ENCODE measurements around the gene DDX21.
"Not testable (repeated sequence)": the region's sequence is repeated elsewhere in the genome, so short reads cannot be mapped to it uniquely, and the experiment has no call there.

The DDX21 gene

DNA sequence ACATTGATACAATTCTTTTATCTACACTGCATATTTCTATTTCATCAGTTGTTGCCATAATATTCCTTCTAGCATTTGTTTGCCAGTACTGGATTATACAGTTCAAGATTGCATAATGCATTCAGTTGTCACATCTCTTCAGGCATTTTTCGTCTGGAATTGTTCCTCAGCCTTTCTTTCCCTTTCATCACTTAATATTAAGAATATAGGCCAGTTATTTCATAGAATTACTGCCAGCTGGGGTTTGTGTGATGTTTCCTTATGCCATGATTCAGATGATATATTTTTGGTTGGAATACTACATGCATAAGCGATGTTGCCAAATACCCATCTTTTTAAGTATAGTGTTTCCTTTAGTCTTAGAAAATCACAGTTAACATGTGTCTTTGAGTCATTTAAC, 53.4 kb downstream of the DDX21 start:
- Histone ChIP-seq H3K27me3 (replicated peaks; ENCODE audit: control insufficient read depth, insufficient read depth, low read length) (no peaks in the 10 kb centered on the region), H3K4me3 (replicated peaks; ENCODE audit: low read depth, low read length) (no peak overlapping the region), H3K36me3 (ENCODE audit: control insufficient read depth, insufficient read depth, low read length) (no peaks in the 10 kb centered on the region; the same call in none of the 2 replicates)
- TF ChIP-seq, protein P1, sequence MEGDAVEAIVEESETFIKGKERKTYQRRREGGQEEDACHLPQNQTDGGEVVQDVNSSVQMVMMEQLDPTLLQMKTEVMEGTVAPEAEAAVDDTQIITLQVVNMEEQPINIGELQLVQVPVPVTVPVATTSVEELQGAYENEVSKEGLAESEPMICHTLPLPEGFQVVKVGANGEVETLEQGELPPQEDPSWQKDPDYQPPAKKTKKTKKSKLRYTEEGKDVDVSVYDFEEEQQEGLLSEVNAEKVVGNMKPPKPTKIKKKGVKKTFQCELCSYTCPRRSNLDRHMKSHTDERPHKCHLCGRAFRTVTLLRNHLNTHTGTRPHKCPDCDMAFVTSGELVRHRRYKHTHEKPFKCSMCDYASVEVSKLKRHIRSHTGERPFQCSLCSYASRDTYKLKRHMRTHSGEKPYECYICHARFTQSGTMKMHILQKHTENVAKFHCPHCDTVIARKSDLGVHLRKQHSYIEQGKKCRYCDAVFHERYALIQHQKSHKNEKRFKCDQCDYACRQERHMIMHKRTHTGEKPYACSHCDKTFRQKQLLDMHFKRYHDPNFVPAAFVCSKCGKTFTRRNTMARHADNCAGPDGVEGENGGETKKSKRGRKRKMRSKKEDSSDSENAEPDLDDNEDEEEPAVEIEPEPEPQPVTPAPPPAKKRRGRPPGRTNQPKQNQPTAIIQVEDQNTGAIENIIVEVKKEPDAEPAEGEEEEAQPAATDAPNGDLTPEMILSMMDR (IDR thresholded peaks at IDR 0.05; ENCODE audit: insufficient read depth, low read length, poor library complexity, severe bottlenecking): no peak
- DNase-seq (ENCODE audit: extremely low read depth, insufficient read length): no peak

DNA sequence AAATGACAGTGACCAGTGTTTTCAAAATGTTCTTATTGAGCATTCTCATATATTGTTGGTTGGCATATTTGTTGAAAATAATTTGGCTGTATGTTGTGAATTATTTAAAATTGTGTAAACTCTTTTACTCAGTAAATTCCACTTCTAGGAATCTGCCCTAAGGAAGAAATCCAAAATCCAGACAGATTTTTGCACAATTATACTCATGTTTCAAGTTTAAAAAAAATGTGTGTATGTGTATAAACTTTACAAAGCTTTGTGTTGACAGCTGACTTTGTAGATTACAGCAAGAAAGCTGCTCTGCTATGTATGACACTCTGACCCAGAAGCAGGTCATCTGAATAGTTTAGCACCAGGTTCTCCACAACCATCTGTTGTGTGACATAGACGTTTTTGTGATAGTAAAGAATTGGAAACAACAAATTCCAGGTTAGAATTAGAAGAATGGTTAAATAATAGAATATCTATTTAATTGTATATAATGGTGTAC, 54.2 kb downstream of the DDX21 start:
- no peaks in the 10 kb centered on the region; the same call in none of the 2 replicates for H3K36me3 ChIP-seq (ENCODE audit: control insufficient read depth, insufficient read depth, low read length)
- no peaks in the 10 kb centered on the region for H3K27me3 ChIP-seq (replicated peaks; ENCODE audit: control insufficient read depth, insufficient read depth, low read length)

DNA sequence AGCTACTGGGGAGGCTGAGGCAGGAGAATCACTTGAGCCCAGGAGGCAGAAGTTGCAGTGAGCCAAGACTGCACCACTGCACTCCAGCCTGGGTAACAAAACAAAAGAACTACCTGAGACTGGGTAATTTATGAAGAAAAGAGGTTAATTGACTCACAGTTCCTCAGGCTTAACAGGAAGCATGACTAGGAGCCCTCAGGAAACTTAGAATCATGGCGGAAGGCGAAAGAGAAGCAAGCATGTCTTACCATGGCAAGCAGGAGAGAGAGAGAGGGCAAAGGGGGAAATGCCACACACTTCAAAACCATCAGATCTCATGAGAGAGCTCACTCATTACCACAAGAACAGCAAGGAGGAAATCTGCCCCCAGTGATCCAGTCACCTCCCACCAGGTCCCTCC, 56.8 kb downstream of the DDX21 start:
- not testable (repeated sequence) for H3K27me3 ChIP-seq (replicated peaks; ENCODE audit: control insufficient read depth, insufficient read depth, low read length); DNase-seq (ENCODE audit: extremely low read depth, insufficient read length); H3K36me3 ChIP-seq (ENCODE audit: control insufficient read depth, insufficient read depth, low read length); H3K4me3 ChIP-seq (replicated peaks; ENCODE audit: low read depth, low read length)

More for the DNA sequence above, 54.2 kb downstream of the DDX21 start:
- no peak overlapping the region for H3K4me3 ChIP-seq (replicated peaks; ENCODE audit: low read depth, low read length)
- no peak for DNase-seq (ENCODE audit: extremely low read depth, insufficient read length)
- TF ChIP-seq, protein P1 (IDR thresholded peaks at IDR 0.05; ENCODE audit: insufficient read depth, low read length, poor library complexity, severe bottlenecking): no peak

DNA sequence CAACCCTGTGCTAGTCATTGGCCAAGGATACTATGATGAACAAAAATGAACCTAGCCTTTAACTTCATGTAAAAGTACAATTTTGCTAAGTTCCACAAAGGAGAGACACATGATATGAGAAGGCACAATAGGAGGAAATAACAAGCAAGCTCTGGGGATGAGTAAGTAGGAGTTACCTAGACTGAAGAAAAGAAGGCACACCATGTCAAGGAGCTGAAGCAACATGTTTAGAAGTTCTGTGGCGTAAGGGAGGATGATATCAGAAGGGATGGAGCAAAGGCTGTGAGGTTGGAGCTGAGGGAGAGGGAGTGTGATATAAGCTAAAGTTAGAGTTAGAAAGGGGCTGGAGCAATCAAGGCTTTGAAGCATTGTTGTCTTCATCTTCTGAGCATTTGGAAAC, 58.2 kb downstream of the DDX21 start:
- Histone ChIP-seq H3K36me3 (ENCODE audit: control insufficient read depth, insufficient read depth, low read length) (no peaks in the 10 kb centered on the region; the same call in 1 of the 2 replicates), H3K27me3 (replicated peaks; ENCODE audit: control insufficient read depth, insufficient read depth, low read length) (no peaks in the 10 kb centered on the region), H3K4me3 (replicated peaks; ENCODE audit: low read depth, low read length) (no peak overlapping the region)
- DNase-seq (ENCODE audit: extremely low read depth, insufficient read length): no peak
- TF ChIP-seq, protein P1 (IDR thresholded peaks at IDR 0.05; ENCODE audit: insufficient read depth, low read length, poor library complexity, severe bottlenecking): no peak

DNA sequence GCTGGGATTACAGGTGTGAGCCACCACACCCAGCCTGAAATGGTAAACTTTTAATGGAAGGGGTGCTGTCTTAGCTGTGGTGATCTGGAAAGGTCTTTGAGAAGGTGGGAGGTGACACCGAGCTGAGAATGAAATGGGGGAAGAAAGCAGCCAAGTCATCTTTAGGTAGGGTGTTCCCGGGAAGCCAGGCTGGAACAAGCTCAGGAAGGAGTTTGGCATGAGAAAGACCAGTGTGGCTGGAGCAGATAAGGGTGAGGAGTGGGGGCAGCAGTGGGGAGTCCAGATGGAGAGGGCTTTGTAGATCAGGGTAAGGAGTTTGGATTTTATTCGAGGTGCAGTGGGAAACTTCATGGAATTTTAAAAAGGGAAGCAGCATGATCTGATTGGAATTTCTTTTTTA, 62.6 kb downstream of the DDX21 start:
- TF ChIP-seq, protein P1 (IDR thresholded peaks at IDR 0.05; ENCODE audit: insufficient read depth, low read length, poor library complexity, severe bottlenecking): no peak
- no peaks in the 10 kb centered on the region; the same call in 1 of the 2 replicates for H3K36me3 ChIP-seq (ENCODE audit: control insufficient read depth, insufficient read depth, low read length)
- H3K27me3 ChIP-seq (replicated peaks; ENCODE audit: control insufficient read depth, insufficient read depth, low read length): no peaks in the 10 kb centered on the region
- H3K4me3 ChIP-seq (replicated peaks; ENCODE audit: low read depth, low read length): no peak overlapping the region
- no peak for DNase-seq (ENCODE audit: extremely low read depth, insufficient read length)

DNA sequence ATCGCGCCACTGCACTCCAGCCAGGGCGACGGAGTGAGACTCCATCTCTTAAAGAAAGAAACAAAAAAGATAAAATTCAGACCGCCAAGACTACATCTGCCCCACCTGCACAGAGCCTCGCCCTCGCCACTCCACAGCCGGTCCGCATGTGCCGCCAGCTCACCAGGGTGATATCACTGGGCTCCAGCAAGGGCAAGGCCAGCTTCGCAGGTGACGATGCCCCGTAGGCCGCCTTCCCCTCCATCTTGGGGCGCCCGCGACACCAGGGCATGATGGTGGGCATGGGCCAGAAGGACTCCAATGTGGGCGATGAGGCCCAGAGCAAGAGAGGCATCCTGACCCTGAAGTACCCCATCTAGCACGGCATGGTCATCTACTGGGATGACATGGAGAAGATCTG, 66.6 kb downstream of the DDX21 start:
- DNase-seq (ENCODE audit: extremely low read depth, insufficient read length): no peak
- Histone ChIP-seq H3K36me3 (ENCODE audit: control insufficient read depth, insufficient read depth, low read length) (no peaks in the 10 kb centered on the region), H3K4me3 (replicated peaks; ENCODE audit: low read depth, low read length) (no peak overlapping the region), H3K27me3 (replicated peaks; ENCODE audit: control insufficient read depth, insufficient read depth, low read length) (no peaks in the 10 kb centered on the region)
- TF ChIP-seq, protein P1 (IDR thresholded peaks at IDR 0.05; ENCODE audit: insufficient read depth, low read length, poor library complexity, severe bottlenecking): no peak

Measured in GM06990 (cell line).